ENCODE results near the gene CYB561D2. TPM values are rescaled to one million over a fixed set of nuclear protein-coding genes. Genes with fewer than 3 reads are reported as not detected.

CYB561D2 gene
- total and polyA plus RNA-seq, 9 of the 15 experiments (the other 6 are each of a cell fraction or from before 2014, with no cell fraction given) = 4.2 to 16.6 (median 9.4) TPM

- ChIA-PET CTCF (ENCODE audit: low intra/inter-chr PET ratio) (interaction anchor here (1.6 kb wide), 1 partner anchor 13 kb away, joined by 4 read pairs; no protein-coding TSS in a partner anchor), POLR2A (no interaction called here)
- DNase-seq (ENCODE audit: extremely low read depth in 1 of 4, low spot score in 3 of 4) = no peak
Measured at GRCh38 chr3:50389414-50389767, 38.7 kb downstream of the CYB561D2 start.

More at GRCh38 chr3:50389414-50389767, 38.7 kb downstream of the CYB561D2 start:
- Histone ChIP-seq H2AFZ (ENCODE audit: low read depth, low read length) (no peak overlapping the region), H3K4me3 (no peak overlapping the region), H3K27ac (ENCODE audit: extremely low read depth, low read depth, low read length) (no peak overlapping the region), H3K4me2 (ENCODE audit: insufficient read depth, low read length) (no peak overlapping the region), H3K27me3 (ENCODE audit: control insufficient read depth in 2 of 2, insufficient read depth in 2 of 2, low read length in 2 of 2) (peaks cover 0 to 29% of the 10 kb centered on the region in 2 experiments; a peak in 4 of 5 replicates), H3K9me1 (ENCODE audit: control insufficient read depth, insufficient read depth, low read length) (no peaks in the 10 kb centered on the region), H3K79me2 (ENCODE audit: control insufficient read depth, insufficient read depth, low read length) (no peaks in the 10 kb centered on the region), H4K20me1 (replicated peaks; ENCODE audit: control insufficient read depth, insufficient read depth, low read length) (no peaks in the 10 kb centered on the region), H3K9ac (ENCODE audit: insufficient read depth in 1 of 2, low read depth in 2 of 2, low read length in 2 of 2) (no peak overlapping the region), H3K4me1 (replicated peaks in 1 of 2; ENCODE audit: control insufficient read depth in 2 of 2, insufficient read depth in 2 of 2, low read length in 2 of 2) (peaks cover 4 to 40% of the 10 kb centered on the region in 2 experiments; a peak in 2 of 5 replicates), H3K9me3 (replicated peaks; ENCODE audit: control insufficient read depth, insufficient read depth, low read depth, low read length) (no peaks in the 10 kb centered on the region), H3K36me3 (ENCODE audit: control insufficient read depth, insufficient read depth, low read length) (no peaks in the 10 kb centered on the region)
- TF ChIP-seq SIN3A (IDR thresholded peaks at IDR 0.05; ENCODE audit: borderline replicate concordance in 2 of 2, control insufficient read depth in 1 of 2, low read depth in 2 of 2, low read length in 2 of 2) (no peak), ZBTB12 (CRISPR knock-in tag; IDR thresholded peaks at IDR 0.05) (no peak), FUS (optimal IDR thresholded peaks at IDR 0.05; ENCODE audit: low read depth, low read length) (no peak)
- intact Hi-C loops (cut with micrococcal nuclease) (no loop called here), in situ Hi-C loops (cut with MboI) (no loop called here)
- FAIRE-seq = no peak
- no TSS peak for BruUV-seq (replicated peaks)
- WGBS (ENCODE audit: insufficient coverage, low coverage, missing lambda C conversion rate) = 27% methylated on average over 6 of the region's 6 CpGs
- ATAC-seq = no peak
